ENCODE data around the gene IL5RA.

Gene IL5RA

DNA sequence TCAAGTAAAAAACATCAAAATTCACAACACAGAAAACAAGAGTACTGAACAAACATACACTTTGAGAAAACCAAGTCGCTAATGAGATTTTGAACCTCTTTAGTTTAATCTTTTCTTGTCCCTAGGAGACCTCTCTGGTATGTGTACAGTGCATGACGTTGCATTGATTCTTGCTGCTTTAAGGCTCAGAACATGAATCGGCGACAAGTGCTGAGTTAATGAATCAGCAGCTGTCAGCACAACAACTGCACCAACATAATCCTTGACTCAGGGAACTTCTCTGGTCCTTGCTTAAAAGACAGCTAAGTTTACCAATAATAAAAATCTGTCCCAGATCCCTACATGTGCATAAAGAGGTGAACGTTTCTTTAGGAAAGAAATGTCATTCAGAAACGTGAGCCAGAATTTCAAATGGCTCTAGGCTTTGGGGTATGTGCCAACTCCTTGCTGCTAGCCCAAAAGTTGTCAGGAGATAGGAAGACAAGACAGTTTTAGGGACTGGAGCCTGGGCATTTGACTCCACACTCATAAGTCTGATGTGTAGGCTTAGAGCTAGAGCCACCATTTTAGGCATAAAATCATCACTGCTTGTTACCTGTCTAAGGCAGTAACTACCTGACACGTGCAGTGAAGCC, 86.9 kb downstream of the IL5RA start:
- no peak for DNase-seq (ENCODE audit: low read depth)
- TF ChIP-seq, protein P1, sequence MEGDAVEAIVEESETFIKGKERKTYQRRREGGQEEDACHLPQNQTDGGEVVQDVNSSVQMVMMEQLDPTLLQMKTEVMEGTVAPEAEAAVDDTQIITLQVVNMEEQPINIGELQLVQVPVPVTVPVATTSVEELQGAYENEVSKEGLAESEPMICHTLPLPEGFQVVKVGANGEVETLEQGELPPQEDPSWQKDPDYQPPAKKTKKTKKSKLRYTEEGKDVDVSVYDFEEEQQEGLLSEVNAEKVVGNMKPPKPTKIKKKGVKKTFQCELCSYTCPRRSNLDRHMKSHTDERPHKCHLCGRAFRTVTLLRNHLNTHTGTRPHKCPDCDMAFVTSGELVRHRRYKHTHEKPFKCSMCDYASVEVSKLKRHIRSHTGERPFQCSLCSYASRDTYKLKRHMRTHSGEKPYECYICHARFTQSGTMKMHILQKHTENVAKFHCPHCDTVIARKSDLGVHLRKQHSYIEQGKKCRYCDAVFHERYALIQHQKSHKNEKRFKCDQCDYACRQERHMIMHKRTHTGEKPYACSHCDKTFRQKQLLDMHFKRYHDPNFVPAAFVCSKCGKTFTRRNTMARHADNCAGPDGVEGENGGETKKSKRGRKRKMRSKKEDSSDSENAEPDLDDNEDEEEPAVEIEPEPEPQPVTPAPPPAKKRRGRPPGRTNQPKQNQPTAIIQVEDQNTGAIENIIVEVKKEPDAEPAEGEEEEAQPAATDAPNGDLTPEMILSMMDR (IDR thresholded peaks at IDR 0.05; ENCODE audit: low read depth, low read length, missing control alignments): no peak
- H3K4me3 ChIP-seq (ENCODE audit: low read depth, low read length): no peak overlapping the region

DNA sequence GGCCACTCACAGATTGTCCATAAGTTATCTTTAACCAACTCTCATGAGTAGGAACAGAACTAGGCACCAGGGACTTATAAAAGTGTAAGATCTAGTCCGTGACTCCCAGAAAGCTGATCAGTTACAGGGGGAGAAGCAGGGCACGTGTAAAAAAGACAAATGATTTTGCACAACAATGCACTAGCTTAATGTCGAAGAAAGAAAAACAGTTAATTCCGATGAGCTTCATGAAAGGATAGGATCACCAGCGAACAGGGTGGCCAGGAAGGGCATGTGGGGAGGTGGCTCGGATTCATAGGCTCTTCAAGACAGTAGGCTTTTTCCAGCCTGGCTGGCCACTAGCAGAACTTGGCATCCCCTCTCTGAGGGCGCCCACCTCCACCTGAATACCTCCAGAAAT, 90.0 kb downstream of the IL5RA start:
- no peak for DNase-seq (ENCODE audit: low read depth)
- TF ChIP-seq, protein P1 (IDR thresholded peaks at IDR 0.05; ENCODE audit: low read depth, low read length, missing control alignments): no peak
- no peak overlapping the region for H3K4me3 ChIP-seq (ENCODE audit: low read depth, low read length)

Measured in GM12864 (cell line).